Activated CD8-positive, alpha-beta memory T cell treated with anti-CD3 and anti-CD28 coated beads for 4 hours (primary cell): ENCODE data around the gene ELF5.

Source experiments
- DNase-seq, 2 donors: peaks; one replicate each; pipeline ENCODE4 v3.0.0-alpha.2; 2020; ENCODE audit warnings: low read depth in 2 of 2

Gene ELF5

DNA sequence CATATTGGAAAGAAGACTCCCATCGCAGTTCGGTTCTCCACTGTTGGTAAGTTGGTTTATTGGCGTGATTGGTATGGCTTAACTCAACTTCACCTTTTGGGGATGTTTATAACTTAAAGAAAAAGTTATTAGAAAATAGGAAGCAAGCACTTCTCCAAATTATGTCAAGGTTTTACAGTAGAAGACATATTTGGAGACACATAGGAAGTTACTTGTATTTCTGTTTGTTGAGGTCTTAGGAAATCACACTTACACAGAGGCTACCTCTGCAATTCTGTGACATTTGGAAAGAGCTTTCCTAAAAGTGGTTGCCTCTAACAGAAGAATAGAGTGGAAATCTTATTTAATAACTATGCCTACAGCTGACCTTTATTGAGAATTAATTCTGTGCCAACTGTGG, 62.5 kb downstream of the ELF5 start:
- no peak for DNase-seq

DNA sequence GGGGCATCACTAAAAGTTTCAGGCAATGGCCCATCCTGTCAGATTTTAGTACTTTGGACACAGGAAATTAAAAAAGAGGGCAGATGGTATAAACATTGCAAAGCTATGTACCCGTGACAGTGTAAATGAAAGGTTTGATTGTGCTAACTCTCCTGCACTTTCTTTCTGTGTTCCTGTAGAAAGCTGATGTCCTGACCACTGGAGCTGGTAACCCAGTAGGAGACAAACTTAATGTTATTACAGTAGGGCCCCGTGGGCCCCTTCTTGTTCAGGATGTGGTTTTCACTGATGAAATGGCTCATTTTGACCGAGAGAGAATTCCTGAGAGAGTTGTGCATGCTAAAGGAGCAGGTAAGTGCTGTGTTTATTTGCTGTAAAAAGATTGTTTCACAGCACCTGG, 64.6 kb downstream of the ELF5 start:
- no peak for DNase-seq

DNA sequence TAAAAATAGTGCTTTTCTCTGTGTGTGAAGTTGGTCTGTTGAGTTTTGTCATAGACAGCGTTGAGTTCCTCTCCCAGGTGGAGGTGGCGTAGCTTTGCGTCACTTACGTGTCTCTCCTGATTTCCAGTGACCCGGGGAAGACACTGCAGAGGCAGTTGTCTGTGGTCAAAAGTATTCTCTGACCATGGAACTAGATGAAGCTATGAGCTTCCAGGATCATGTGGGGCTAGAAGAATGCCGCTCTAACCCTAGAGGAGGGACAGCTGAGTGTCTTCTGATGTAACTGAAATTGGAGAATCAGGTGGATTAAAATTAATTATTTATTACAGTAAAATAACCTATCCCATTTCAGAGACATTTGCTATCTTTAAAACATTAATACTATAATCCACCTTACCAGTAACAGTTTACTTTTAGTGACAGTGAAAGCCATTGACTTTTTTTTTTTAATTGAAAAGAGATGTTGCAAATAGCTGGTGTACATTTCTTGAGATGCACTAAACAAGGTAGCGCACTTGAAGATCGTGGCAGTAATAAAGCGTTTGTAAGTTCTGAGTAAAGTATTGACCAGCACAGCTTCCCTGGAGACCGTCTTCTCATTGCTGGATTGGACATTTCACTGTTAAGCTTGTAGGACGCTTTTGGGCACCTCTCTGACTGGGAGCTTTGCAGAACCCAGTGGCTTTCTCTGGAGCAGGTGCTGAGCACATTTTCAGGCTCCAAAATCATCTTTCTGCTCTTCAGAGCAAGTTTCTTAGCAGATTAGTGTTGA, 65.2 kb downstream of the ELF5 start:
- no peak for DNase-seq

DNA sequence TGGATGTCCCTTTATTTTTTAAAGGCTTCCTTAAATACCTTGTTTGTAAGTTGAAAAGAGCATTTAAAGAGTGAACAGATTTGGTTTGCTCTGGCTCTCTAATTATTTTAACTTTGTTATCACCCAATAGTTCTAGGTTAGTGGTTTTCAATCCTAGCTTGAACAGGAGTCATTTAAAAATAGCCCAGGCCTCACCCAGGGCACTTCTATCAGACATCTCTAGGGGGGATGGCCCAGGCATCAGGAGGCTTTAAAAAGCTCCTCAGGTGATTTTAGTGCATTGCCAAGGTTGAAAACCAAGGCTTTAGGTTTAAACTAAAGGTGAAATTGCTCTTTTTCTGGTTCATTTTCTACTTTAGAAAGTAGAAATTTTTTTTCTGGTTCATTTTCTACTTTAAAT, 66.5 kb downstream of the ELF5 start:
- no peak for DNase-seq

DNA sequence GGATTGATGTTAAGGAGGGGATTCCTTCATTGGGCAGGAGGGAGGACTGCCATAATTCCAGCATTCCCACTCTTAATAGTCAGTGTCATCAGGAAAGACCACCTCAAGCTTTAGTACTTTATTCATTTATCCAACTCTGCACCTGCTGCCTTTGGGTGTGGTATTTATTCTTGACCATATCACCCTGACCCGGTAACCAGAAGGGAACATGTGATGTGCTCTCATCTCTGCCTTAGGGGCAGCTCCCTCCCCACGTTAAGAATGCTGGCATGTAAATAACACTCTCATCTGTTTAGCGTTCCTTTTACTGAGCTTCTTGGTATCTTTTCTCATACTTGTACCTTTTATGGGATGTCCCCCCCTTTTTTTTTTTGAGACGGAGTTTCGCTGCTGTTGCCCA, 67.2 kb downstream of the ELF5 start:
- no peak for DNase-seq

DNA sequence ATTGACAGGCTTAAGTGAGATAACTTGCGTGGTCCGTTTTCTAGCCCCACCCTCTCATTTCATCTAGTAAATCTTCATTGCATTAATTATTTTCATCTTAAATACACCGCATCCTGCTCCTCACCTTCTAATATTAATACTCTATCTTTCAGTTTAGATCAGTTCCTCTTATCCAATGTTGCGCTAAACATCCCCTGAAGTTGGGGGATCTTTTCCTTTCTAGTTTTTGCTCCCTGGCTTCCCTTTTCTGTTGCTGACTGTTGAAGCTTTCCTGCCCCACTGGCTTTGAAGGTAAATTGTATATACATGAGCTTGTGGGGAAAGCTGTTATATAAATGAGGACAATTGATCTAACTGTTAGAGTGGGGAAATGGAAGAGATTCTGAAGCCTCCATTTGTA, 67.6 kb downstream of the ELF5 start:
- DNase-seq: no peak

DNA sequence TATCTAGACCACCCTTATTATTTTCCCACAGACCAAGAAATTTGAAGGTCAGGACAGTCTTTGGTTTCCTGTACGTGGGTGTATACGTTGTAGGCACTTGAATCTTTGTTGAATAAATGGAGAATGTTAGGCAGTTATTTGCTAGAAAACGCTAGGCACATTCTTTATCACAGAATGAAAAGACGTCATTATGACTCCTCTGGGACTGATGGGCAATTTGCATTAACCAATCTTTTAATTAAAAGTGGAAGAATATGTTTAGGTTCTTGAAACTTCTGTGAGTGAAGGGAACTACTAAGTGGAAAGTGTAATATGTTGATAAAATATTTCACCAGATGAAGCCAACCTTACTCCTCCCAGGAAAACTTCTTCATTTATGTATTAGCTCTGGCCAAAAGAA, 69.2 kb downstream of the ELF5 start:
- no peak for DNase-seq

DNA sequence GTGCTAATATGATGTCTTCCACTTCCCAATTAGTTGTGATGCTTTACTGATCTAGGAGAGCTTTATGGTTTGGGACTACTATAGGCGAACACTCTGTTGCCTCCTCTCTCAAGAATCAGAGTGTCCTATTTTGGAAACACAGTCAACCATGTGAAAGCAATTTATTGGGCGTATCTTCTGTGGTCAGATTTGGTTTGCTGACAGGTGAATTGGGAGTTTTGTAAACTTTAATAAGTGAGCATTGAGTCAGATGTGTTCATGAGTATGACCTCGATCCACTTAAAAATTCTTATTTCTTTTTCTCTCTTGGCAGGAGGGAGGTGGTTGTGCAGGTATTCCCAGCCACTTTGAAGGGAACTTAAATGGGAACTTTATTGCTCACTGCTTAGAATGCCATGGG, 70.5 kb downstream of the ELF5 start:
- DNase-seq: no peak

DNA sequence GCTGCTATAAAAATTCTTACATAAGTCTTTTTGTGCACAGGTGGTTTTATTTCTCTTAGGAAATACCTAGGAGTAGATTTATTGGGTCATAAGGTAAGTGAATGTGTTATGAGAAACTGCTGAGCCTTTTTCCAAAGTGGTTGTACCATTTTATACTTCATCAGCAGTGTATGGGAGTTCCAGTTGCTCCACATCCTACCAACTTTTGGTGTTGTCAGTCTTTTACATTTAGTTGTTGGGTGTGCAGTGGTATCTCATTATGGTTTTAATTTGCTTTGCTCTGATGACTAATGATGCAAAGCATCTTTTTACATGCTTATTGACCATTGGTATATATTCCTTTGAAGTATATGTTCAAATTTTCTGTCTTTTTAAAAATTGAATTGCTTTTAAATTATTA, 71.8 kb downstream of the ELF5 start:
- DNase-seq: no peak

DNA sequence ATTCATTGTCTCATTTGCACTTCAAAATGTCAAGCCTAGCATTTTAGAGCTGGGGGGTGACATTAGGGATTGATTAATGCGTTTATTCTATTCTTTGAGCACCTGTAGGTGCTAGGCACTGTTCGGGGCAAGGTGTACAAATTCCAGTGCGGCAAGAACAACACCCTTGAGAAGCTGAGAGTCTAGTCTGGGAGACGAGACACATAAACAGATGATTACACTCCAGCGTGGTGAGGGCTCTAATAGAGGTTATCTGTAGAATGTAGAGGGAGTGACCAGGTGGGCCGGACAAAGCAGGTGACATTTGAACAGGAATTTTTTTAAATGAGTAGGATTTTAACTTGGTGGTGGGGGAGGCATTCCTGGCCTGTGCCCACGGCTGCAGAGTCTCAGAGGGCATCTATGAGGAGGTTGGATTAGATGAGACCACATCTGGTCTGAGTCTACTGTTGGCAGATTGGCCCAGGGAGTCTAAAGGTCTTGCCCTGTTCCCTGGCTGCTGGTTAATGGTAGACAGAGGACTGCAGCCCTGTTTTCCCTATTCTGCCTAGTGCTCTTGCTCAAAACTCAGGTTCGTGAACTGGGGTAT, 73.9 kb downstream of the ELF5 start:
- DNase-seq: no peak

DNA sequence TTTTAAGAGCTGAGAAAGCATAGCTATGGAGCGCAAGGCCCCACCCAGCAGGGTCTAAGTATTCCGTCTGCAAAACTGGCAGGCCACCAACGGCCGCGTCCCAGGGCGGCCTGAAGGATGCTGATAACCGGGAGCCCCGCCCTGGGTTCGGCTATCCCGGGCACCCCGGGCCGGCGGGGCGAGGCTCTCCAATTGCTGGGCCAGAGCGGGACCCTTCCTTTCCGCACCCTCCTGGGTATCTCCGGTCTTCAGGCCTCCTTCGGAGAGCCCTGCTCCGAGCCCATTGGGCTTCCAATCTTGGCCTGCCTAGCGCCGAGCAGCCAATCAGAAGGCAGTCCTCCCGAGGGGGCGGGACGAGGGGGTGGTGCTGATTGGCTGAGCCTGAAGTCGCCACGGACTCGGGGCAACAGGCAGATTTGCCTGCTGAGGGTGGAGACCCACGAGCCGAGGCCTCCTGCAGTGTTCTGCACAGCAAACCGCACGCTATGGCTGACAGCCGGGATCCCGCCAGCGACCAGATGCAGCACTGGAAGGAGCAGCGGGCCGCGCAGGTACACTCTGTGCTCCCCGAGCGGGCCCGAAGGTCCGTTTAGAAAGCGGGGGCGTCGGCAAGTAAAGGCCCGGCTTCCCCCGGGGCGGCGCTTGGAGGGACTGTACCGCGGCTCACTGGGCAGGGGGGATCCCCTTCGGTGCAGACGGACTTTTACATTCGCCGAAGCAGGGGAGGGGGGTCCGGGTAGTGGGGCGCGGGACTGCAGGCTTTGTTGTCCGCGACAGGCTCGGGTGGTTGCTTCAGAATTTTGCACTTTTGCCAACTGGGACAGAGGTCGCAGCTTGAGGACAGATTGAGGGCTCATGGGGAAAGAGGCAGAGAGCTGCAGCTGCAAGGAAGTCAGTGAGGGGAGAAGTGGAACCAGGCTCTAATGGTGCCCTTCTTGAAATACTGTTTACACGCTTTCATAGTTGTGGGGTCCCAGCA, 74.8 kb downstream of the ELF5 start, which contains the start of gene CAT:
Gene CAT (plus strand): TSS at position 406 of the 979 bp plus-strand sequence. CDS start 80 bp downstream, at position 486.
- DNase-seq: peak; percentile 93 to 94

DNA sequence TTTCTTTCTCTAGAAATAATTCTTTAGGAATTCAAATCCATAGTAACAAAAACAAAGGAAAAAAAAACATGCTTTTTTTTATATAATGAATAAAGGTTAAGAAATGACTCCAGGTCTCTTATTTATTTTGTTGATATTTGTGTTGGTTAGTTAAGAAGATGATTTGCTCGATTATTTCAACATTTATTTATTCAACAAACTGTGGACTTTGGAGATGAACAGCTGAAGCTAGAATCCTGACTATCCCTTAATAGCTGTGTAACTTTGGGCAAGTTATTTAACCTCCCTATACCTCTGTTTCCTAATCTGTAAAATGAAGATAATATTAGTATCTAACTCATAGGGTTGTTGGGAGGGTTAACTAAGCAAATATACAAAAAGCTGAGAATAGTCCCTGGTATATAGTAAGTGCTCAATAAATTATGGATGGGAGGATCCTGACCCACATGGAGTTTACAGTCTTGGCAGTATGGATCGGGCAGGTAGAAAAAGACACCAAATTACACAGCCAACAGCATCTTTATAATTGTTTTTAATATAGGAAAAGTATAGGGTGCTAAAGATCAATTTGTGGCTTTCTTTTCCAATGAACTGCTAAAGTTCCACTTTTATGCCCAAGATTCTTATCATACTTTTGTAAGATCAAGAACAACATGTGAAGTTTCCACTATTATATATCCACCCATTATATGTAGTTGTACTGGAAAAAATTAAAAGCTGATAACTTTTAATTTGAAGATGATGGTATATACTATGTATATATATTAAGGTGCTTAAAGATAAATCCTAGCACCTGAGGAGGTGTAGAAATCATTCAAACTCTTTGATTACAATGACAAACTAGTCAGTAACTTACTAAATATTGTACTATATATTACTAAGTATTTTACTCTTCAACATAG, 76.1 kb downstream of the ELF5 start:
- no peak for DNase-seq

DNA sequence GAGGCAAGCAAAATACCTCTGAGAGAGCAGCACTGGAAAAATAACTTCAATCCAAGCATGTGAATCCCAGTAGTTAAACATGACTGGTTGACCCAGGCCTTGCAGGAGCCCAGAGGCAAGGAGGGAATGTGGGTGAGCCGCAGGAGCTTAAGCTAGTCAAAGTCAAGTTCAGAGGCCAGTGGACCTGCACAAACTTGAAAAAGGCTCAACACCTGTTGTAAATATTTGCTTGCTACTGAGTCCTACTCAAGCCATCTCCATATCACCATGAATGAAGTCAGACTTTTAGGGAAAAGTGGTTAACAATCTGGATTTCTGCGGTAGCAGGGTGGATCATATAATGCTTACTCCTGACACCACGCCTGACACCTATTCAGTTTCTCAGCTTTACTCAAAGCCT, 79.7 kb downstream of the ELF5 start:
- DNase-seq: no peak

DNA sequence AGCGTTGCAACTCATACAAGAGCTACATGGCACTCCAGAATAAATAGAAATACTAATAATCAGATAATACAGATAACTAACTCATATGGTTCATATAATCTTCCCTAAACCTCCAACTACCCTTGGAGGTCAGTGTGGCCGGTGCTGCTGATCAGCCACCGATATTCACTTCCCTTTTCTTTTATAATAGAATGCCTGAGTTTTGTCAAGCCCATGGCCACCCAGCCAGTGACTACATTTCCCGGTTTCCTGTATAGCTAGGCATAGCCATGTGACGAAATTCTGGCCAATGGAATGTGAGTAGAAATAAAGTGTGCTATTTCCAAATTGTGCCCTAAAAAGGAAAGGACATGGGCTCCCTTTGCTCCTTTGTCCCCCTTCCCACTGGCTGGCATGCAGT, 80.8 kb downstream of the ELF5 start:
- DNase-seq: no peak

DNA sequence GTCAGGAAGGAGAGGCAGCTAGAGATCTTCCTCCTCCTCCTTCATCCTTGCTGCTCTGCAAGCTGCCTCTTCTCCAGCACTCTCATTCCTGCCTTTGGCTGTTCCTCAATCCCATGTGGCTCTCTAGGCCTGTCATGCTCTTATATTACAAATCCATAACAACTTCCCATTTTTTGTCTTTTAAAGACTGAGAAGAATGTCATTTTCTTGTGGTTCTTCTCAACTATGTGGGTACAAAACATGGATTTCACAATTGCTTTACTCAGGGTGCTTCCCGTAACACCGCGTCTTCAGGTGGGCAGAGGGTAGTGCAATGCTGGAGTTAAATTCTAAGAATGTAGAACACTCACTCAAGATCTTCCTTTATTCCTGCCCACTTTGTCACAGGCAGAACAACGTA, 81.6 kb downstream of the ELF5 start:
- no peak for DNase-seq
